NCI-H446 treated with DMSO at 0.1 percent for 48 hours (cell line): ENCODE measurements around the gene SPATA12.
"Not testable (repeated sequence)": the region's sequence is repeated elsewhere in the genome, so short reads cannot be mapped to it uniquely, and the experiment has no call there.

Source experiments
- DNase-seq: peaks from one replicate; lab custom pipeline; 2025; lab: John Stamatoyannopoulos, UW

SPATA12 gene

DNA sequence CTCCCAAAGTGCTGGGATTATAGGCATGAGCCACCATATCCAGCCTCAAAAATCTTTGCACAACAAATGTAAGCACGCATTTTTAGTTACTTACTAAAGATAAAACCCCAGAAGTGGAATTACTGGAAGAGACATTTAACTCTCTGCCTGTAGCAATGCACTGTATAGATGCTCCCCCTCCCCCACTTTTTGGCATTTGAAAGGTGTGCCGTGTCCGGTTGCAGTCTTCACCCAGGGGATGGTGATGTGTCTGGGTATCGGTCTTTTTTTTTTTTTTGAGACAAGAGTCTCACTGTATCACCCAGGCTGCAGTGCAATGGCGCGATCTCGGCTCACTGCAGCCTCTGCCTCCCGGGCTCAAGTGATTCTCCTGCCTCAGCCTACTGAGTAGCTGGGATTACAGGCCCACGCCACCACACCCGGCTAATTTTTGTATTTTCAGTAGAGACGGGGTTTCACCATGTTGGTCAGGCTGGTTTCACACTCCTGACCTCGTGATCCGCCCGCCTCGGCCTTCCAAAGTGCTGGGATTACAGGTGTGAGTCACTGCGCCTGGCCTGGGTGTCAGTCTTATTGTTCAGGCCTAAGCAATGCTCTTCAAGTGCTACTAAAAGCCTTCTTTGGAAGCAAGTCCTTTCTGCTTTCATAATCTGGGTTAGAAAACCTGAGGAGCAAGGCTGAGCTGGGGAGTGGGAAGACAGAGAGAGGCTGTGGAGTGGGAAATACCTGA is 23.0 kb downstream of the SPATA12 start:
- not testable (repeated sequence) for DNase-seq

DNA sequence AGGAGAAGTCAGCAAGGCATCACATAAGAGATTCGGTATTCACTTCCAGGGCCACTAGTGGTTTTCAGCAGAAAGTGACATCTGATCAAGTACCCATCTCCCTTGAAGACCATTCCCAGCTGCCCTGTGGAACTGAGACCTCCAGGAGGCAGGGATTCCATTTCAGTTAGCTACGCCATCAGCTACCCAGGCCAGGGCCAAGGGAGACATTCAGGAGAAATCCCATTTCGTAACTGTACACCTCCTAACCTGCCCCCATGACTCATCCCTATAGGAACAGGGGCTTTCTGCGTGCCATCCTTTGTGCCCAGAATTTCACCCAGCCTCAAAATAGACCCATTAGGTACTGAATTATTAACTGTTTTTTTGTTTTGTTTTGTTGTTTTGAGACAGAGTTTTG is 24.7 kb downstream of the SPATA12 start:
- DNase-seq, result no peak

DNA sequence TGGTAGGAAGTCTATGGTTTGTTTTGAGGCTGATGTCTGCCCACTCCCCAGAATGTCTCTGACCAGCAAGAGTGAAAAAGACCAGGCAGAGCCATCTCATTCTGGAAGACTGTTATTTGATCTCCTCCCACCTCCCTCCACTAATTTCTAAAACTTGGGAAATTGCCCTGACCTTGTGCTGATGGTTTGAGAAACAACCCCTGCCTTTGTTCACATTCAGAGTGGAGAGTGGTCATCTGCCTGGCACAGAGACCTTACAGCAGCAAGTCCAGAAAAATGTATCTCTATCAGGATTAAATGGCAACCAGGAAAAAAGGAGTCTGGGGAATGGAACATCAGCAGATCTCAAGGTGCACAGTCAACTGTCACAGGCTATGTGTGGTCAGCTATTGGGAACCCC is 25.7 kb downstream of the SPATA12 start:
- no peak for DNase-seq

DNA sequence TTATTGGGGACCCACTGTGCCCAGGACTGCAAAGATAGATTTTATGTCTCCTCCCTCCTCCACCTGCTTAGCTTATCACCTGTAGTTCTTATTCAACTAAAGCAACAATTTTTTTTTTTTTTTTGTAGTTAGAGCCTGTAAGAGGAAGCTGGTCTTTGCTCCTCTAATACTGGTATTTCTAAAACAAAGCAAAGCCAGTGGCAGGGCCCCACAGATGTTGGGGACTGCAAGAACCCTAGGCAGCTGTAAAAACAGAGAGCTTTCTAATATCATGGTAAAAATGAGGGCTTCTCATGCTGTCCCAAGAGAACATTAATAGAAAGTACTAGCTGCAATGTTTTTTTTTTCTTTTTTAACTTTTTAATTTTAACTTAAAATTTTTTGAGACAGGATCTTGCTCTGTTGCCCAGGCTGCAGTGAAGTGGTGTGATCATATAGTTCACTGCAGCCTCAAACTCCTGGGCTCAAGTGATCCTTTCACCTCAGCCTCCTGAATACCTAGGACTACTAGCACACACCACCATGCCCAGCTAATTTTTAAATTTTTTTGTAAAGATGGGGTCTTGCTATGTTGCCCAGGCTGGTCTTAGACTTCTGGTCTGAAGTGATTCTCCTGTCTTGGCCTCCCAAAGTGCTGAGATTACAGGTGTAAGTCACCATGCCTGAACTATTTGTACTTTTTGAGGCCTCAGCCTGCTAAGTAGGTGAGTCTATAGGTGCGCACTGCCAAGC is 27.1 kb downstream of the SPATA12 start:
- DNase-seq, result no peak

- DNase-seq, result no peak
These were observed 28.0 kb downstream of the SPATA12 start for GRCh38 chr3:57088503-57088902.

DNA sequence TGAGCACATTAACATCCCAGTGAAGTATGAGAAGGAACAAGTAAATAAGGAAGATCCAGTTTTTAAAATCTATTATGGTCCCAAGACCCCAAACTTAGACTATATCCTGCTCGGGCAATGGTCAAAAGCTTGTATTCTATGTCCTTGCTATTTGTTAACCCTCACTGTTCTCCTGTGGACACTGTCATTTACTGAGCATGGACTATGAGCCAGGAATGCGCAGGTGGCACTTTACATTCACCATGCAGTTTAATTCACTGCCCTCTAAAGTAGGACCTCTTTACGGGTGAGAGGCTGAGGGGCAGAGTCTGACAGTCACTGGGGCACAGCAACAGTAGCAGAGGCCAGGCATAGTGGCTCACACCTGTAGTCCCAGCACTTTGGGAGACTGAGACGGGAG is 28.6 kb downstream of the SPATA12 start:
- DNase-seq, result no peak

GRCh38 chr3:57091521-57092273 is 31.2 kb downstream of the SPATA12 start:
- DNase-seq, result no peak

DNA sequence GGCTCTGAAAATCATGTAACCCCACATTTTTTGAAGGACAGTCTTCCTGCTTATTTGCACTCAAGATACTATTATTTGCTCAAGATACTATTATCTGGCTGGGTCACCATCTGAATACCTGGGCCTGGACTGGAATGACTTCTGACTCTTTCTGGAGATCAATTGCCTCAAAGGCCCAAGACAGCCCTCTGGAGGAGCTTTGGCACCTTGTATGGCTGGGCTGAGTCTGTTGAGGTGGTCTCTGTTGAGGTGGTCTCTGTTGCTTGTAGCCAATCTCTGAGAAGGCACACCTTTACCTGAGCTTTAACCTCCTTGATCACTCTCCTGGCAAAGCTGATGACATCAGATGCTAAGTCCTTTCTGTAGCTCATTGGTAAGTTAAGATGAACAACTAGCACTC is 33.0 kb downstream of the SPATA12 start:
- DNase-seq, result no peak

DNA sequence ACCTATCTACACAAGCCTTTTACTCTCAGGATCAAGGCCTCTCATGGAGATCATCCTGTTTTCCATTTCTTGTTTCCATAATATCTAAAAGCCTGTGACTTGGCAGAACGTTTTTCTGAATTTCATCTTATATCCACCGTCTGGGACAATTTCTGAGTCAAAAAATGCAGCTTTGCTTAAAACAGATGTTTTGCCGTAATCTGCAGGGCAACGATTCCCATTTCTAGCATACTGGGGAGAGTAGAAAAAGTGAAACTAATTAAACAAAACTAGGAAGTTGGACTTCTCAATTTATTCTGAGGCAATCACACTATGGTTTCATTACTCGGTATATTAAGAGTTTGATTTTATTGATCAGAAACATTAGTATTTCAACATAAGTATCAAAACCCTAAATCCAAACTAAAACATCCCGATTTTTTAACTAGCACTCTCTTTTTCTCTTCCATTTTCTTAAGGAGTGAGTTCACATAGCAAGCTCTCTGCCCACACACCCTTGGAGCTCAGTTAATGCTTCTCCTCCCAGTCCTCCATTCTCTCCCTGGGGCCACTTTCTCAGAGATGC is 33.6 kb downstream of the SPATA12 start:
- no peak for DNase-seq

GRCh38 chr3:57094575-57094974 is 34.1 kb downstream of the SPATA12 start:
- DNase-seq, result no peak

- no peak for DNase-seq
These were observed 34.9 kb downstream of the SPATA12 start for GRCh38 chr3:57095363-57095762.

DNA sequence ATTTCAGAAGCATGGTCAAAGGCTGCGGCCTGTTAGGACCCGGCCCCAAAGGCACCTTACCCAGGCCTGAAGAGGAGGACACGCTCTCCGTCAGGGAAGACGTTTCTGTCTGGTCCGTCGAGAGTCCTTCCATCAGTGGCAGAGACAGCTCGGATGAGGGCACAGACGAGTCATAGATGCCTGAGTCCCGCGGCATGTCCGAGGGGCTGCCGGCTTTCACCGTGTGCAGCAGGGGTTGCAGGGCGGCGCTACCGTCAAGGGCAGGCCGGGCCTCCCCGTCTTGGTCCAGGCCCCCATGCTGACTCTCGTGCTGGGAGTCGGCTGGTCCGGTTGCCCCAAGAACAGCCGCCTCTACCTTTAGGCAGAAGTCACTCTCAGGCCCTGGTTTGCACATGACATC is 37.1 kb downstream of the SPATA12 start:
- DNase-seq, result no peak

- no peak for DNase-seq
These were observed 38.2 kb downstream of the SPATA12 start for GRCh38 chr3:57098418-57099310.

DNA sequence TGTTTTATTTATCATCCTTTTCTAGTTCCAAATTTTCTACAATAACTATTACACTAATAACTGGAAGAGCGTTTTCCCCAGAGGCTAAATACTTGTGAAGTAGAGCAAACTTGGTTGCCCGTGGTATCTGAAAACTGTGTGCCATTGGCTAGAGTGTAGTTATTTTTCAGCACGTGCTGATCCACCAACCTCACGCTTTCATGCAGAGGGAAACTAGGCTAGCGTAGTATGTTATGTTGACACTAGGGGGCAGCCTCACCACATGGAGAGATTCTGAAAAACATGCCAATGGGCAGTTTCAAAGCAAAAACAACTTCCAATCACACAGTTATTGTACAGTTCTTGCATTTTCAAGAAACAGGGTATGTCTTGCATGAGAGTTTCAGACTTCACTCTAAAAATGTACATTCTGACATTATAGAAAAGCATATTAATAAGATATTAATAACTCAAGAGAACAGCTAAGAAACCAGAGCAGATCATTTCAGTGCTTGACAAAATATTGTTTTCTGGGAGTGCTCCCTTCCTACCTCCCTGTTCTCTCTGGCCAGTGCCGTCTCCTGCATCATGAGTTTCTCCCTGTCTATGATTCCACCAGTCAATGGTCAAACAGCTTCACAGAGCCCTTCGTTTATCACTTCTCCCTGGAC is 39.7 kb downstream of the SPATA12 start:
- peak; percentile 18 for DNase-seq

DNA sequence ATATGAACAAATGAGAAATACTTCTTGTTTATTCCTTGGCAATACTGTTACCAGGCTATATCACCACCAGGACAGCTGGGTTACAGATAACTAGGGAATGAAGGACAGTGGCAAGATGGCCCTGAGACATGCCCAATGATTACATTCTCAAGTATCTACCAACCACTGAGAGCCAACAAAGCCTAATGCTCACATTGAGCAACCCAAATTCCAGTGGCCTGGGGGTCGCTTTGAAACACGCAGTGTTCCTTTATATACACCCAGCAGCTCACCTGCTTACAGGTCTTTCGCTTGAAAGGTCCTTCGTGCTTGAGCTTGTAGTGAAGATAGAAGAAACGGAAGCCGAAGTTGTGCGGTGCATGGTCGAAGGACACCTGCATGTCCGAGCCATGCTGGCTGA is 45.1 kb downstream of the SPATA12 start:
- DNase-seq, result no peak

GRCh38 chr3:57108684-57109083 is 48.2 kb downstream of the SPATA12 start:
- DNase-seq, result no peak

DNA sequence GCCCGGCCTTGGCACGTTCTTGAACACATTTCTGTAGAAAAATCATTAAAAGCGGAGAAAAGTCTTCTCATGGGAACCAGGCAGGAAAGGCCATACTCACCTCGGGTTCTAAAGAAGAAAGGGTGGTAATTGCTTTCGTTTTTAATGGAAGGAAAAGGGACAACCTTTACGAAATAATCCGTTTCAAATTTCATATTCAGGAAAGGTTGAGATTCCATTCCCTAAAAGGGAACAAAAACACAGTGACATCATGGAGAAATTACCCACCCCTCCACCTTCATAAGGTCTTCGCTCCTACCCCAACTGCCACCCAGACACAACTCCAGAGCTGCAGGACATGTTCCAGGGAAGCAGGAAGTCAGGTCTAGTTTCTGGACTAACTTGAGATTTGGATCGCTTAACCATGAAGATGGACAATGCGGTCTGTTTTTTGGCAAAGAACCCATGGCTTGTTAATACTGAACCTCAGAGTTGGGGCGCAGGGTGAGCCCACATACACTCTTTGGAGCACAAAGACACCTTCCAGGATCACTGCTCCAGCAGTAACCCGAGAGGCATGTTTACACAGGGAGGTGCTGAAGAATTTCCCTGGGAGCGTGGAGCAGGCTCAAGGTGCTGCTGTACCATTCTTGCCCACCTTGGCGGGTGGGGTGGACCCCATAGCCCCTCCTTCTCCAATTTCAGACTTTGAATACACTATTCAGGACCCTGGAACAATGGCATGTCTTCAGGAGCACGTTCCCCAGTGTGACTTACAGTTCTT is 49.2 kb downstream of the SPATA12 start:
- no peak for DNase-seq

- DNase-seq, result no peak
These were observed 49.8 kb downstream of the SPATA12 start for GRCh38 chr3:57110214-57110613.

GRCh38 chr3:57110798-57111197 is 50.3 kb downstream of the SPATA12 start:
- no peak for DNase-seq

GRCh38 chr3:57112206-57112605 is 51.7 kb downstream of the SPATA12 start:
- no peak for DNase-seq
